Erythroblast (primary cell): Measurements from ENCODE around the gene MERTK.

Experiments used
- GATA1 ChIP-seq: IDR thresholded peaks from 2 replicates; pipeline ENCODE4 v1.6.1; 2011; ENCODE audit warnings: low read depth, mild to moderate bottlenecking, control low read depth, low read length, moderate library complexity
- POLR2A ChIP-seq: IDR thresholded peaks from 2 replicates; pipeline ENCODE4 v1.6.1; 2011; ENCODE audit warnings: mild to moderate bottlenecking, low read length

DNA sequence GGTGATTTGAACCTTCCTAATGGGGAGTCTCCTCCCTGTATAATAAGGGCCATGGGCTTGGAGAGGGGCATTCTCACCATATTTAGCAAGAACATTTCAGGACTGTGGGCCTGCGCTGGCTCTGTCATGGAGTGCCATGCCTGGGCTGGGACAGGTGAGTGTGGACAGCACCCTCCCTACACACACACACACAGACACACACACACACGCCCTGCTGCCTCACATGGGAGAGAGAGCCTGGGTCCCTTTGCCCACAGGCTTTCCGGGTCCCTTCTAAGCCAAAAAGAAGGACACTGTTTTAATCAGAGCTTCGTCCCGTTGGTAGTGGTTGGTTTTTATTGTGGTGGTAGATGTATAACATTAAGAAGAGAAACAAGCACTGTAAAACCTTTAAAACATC, 125.3 kb downstream of the MERTK start:
- TF ChIP-seq POLR2A (no peak), GATA1 (no peak)
